Small intestine (tissue), 7 donors: ENCODE data around the gene VPS33B. TPM values are rescaled to one million over a fixed set of nuclear protein-coding genes. Genes with fewer than 3 reads are reported as not detected.
A peak's percentile ranks its signal among the peaks of the same experiment; 100 is the strongest.

ENCODE experiments used
- DNase-seq, 2 donors: peaks; one replicate each; pipeline versions ENCODE4 v3.0.0 to v3.0.0-alpha.2; 2013
- FAIRE-seq: peaks from 2 replicates; lab custom pipeline; 2012; peaks lifted over from hg19 to GRCh38; lab: Jason Lieb, UNC
- H3K27ac ChIP-seq, 3 donors: one replicate each; pipeline ENCODE4 v1.5.1; 2013; ENCODE audit warnings: low read length in 2 of 3, mild to moderate bottlenecking in 2 of 3, control low read depth in 1 of 3, inconsistent platforms in 1 of 3, low read depth in 1 of 3, moderate library complexity in 1 of 3
- H3K27me3 ChIP-seq, 3 donors: one replicate each; pipeline ENCODE4 v1.6.1; 2013; ENCODE audit warnings: low read length in 3 of 3, inconsistent platforms in 1 of 3; ENCODE audit not compliant: control insufficient read depth in 3 of 3, insufficient read depth in 3 of 3
- H3K36me3 ChIP-seq, 3 donors: one replicate each; pipeline ENCODE4 v1.6.1; 2013; ENCODE audit warnings: low read length in 3 of 3, inconsistent platforms in 1 of 3, low read depth in 1 of 3, mild to moderate bottlenecking in 1 of 3, moderate library complexity in 1 of 3; ENCODE audit not compliant: control insufficient read depth in 3 of 3, insufficient read depth in 2 of 3
- H3K4me1 ChIP-seq, 3 donors: one replicate each; pipeline ENCODE4 v1.6.1; 2013; ENCODE audit warnings: low read length in 2 of 3, inconsistent platforms in 1 of 3, low read depth in 1 of 3, mild to moderate bottlenecking in 1 of 3, moderate library complexity in 1 of 3; ENCODE audit not compliant: control insufficient read depth in 3 of 3, insufficient read depth in 2 of 3
- H3K4me3 ChIP-seq, 3 donors: one replicate each; pipeline ENCODE4 v1.5.1; 2013; ENCODE audit warnings: low read length in 3 of 3, control low read depth in 1 of 3, inconsistent platforms in 1 of 3, low read depth in 1 of 3, mild to moderate bottlenecking in 1 of 3, moderate library complexity in 1 of 3
- H3K9me3 ChIP-seq, 2 donors: one replicate each; pipeline ENCODE4 v1.6.1; 2013; ENCODE audit warnings: low read depth in 1 of 2, low read length in 1 of 2; ENCODE audit not compliant: control insufficient read depth in 2 of 2, insufficient read depth in 1 of 2
- WGBS, 3 donors: extraction: QIAGEN DNeasy Blood & Tissue Kit; methylation state at CpG; one replicate each; pipeline ENCODE4 v1.1.7; 2013; 5-methylcytosine and 5-hydroxymethylcytosine counted together
- polyA plus RNA-seq, 4 donors: library from polyadenylated mRNA; stranded (reverse) in 3 of 4; unstranded in 1 of 4; fragments of 200-250 nt in 3 of 4; fragments of 120-200 nt in 1 of 4; gene quantifications; one replicate each; pipeline versions ENCODE4 v1.2.1 to v1.2.3, GENCODE V29; 2013
- donor health status: healthy with polysubstance abuse.
- donor health status: control.
- donor health status: control.
- donor health status: Bipolar disorder and iron deficiency.
- donor health status: healthy.

VPS33B gene
- polyA plus RNA-seq, 4 donors, result 10.7 to 18.6 (median 16.5) TPM

- no peaks in the 10 kb centered on the region for H3K9me3 ChIP-seq
- no peak overlapping the region for H3K27ac ChIP-seq
- H3K27me3 ChIP-seq, result no peaks in the 10 kb centered on the region
- H3K36me3 ChIP-seq, result peaks cover 2 to 37% (median 7%) of the 10 kb centered on the region in 3 donors
- H3K4me1 ChIP-seq, result no peaks in the 10 kb centered on the region
- FAIRE-seq (no peak), DNase-seq (no peak)
- WGBS, 3 donors, result 86 to 96% (median 96%) methylated on average over 5 of the region's 5 CpGs
- H3K4me3 ChIP-seq, result no peak overlapping the region
Measured at GRCh38 chr15:90967206-90967605, 55.2 kb downstream of the VPS33B start.

GRCh38 chr15:90966262-90966661, 56.1 kb downstream of the VPS33B start:
- no peak for FAIRE-seq
- Histone ChIP-seq H3K4me3 (no peak overlapping the region), H3K27ac (no peak overlapping the region), H3K9me3 (no peaks in the 10 kb centered on the region), H3K36me3 (peaks cover 2 to 41% (median 7%) of the 10 kb centered on the region in 3 donors), H3K27me3 (no peaks in the 10 kb centered on the region), H3K4me1 (no peaks in the 10 kb centered on the region)
- no peak for DNase-seq
- WGBS, 3 donors, result 92 to 95% (median 94%) methylated on average over 9 of the region's 9 CpGs

- H3K27ac ChIP-seq, result no peak overlapping the region
- no peaks in the 10 kb centered on the region for H3K27me3 ChIP-seq
Measured at GRCh38 chr15:90962021-90962420, 60.4 kb downstream of the VPS33B start.

GRCh38 chr15:90960298-90961091, 61.9 kb downstream of the VPS33B start:
- DNase-seq, result no peak
- 89 to 92% (median 89%) methylated on average over 20 of the region's 20 CpGs for WGBS, 3 donors

More at GRCh38 chr15:90962021-90962420, 60.4 kb downstream of the VPS33B start:
- 78 to 86% (median 80%) methylated on average over 4 of the region's 4 CpGs for WGBS, 3 donors
- H3K36me3 ChIP-seq, result peaks cover 1 to 48% (median 3%) of the 10 kb centered on the region in 3 donors
- H3K4me3 ChIP-seq, result no peak overlapping the region
- no peaks in the 10 kb centered on the region for H3K9me3 ChIP-seq
- FAIRE-seq (no peak), DNase-seq (no peak)
- peaks cover 0 to 3% (median 0%) of the 10 kb centered on the region in 3 donors for H3K4me1 ChIP-seq

GRCh38 chr15:90959894-90960293, 62.5 kb downstream of the VPS33B start:
- DNase-seq (no peak), FAIRE-seq (no peak)
- Histone ChIP-seq H3K4me3 (no peak overlapping the region), H3K4me1 (peaks cover 3 to 13% (median 3%) of the 10 kb centered on the region in 3 donors), H3K36me3 (peaks cover 0 to 41% (median 2%) of the 10 kb centered on the region in 3 donors), H3K27me3 (no peaks in the 10 kb centered on the region), H3K9me3 (no peaks in the 10 kb centered on the region), H3K27ac (no peak overlapping the region)
- WGBS, 3 donors, result 85 to 97% (median 88%) methylated on average over 5 of the region's 5 CpGs

More at GRCh38 chr15:90960298-90961091, 61.9 kb downstream of the VPS33B start:
- no peak for FAIRE-seq
- H3K4me1 ChIP-seq, result peaks cover 2 to 9% (median 3%) of the 10 kb centered on the region in 3 donors
- peaks cover 0 to 41% (median 3%) of the 10 kb centered on the region in 3 donors for H3K36me3 ChIP-seq
- no peak overlapping the region for H3K4me3 ChIP-seq
- no peaks in the 10 kb centered on the region for H3K9me3 ChIP-seq
- no peaks in the 10 kb centered on the region for H3K27me3 ChIP-seq
- H3K27ac ChIP-seq, result no peak overlapping the region

GRCh38 chr15:90959028-90959595, 63.3 kb downstream of the VPS33B start:
- WGBS, 3 donors, result 84 to 85% (median 85%) methylated on average over 8 of the region's 8 CpGs
- Histone ChIP-seq H3K27me3 (no peaks in the 10 kb centered on the region), H3K36me3 (peaks cover 0 to 37% (median 0%) of the 10 kb centered on the region in 3 donors), H3K4me3 (no peak overlapping the region), H3K9me3 (no peaks in the 10 kb centered on the region), H3K4me1 (peaks cover 3 to 13% (median 3%) of the 10 kb centered on the region in 3 donors), H3K27ac (no peak overlapping the region)
- no peak for DNase-seq
- no peak for FAIRE-seq

GRCh38 chr15:90957791-90958190, 64.6 kb downstream of the VPS33B start:
- peaks cover 0 to 47% (median 3%) of the 10 kb centered on the region in 3 donors for H3K36me3 ChIP-seq
- peak overlapping the region in 2 of 3 donors; percentile 56 to 69 for H3K4me3 ChIP-seq
- no peak for FAIRE-seq
- H3K9me3 ChIP-seq, result no peaks in the 10 kb centered on the region
- no peaks in the 10 kb centered on the region for H3K27me3 ChIP-seq
- WGBS, 3 donors, result 68 to 83% (median 70%) methylated on average over 6 of the region's 6 CpGs
- DNase-seq, result peak in 1 of 2 donors; percentile 17
- H3K4me1 ChIP-seq, result peaks cover 3 to 13% (median 3%) of the 10 kb centered on the region in 3 donors
- no peak overlapping the region for H3K27ac ChIP-seq

- no peak for FAIRE-seq
- H3K4me3 ChIP-seq, result peak overlapping the region; percentile 41 to 69 (median 56)
- peak overlapping the region in 1 of 3 donors; percentile 66 for H3K27ac ChIP-seq
- H3K36me3 ChIP-seq, result peaks cover 0 to 51% (median 3%) of the 10 kb centered on the region in 3 donors
- H3K27me3 ChIP-seq, result no peaks in the 10 kb centered on the region
- peak; percentile 23 to 71 for DNase-seq
- H3K9me3 ChIP-seq, result no peaks in the 10 kb centered on the region
- peaks cover 3 to 13% (median 3%) of the 10 kb centered on the region in 3 donors for H3K4me1 ChIP-seq
- 23 to 38% (median 31%) methylated on average over 43 to 63 of the region's 63 CpGs for WGBS, 3 donors
Measured at GRCh38 chr15:90957031-90957790, 65.2 kb downstream of the VPS33B start.
